AG20443 (cell line): ENCODE results near the gene UBA6.
A peak's percentile ranks its signal among the peaks of the same experiment; 100 is the strongest.
"Not testable (repeated sequence)": the region's sequence is repeated elsewhere in the genome, so short reads cannot be mapped to it uniquely, and the experiment has no call there.

Experiments used
- DNase-seq: peaks from one replicate; pipeline ENCODE4 v3.0.0; 2012; ENCODE audit warnings: low spot score, mixed read lengths

The UBA6 gene

GRCh38 chr4:67713529-67714247 lies 12.7 kb upstream of the UBA6 start:
- no peak for DNase-seq

DNA sequence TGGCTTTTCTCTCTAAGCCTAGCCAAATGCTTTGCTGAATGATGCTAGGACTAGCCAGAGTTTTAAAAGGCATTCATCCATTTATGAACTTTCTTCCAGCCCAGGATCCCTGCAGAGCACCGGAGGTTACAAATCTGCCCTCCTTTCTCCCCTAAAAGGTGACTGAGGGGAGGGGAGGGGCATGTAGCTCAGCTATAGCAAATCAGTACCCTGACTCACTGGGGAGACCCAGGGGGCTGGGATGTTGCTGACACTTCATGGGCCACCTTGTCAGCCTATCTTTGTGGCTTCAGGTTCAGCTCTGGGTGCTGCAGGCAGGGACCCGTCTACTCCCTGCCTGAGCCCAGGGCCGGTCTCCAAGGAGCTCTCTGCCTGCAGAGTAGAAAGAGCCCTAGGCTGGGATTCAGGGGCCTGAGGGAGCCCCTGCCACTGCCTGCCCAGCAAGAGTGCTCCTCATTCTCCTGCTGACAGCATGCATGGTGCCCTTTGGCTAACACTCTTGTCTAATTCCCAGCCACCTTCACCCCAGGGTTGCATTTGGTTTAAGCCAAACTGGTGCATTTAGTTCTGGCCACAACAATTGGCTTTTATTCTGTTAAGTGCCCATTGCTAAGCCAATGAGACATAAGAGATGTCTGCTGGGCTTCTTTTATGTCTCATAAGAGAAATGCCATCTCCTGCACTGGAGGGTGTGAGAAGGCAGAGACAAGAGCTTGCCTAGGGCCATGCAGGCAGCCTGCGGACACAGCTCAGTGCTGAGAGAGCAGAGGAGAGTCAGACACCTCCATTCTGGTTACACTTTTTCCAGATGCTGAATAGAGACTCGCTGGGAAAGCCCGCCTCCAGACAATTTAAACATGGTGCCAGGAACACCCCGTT lies 11.9 kb upstream of the UBA6 start:
- DNase-seq: no peak

DNA sequence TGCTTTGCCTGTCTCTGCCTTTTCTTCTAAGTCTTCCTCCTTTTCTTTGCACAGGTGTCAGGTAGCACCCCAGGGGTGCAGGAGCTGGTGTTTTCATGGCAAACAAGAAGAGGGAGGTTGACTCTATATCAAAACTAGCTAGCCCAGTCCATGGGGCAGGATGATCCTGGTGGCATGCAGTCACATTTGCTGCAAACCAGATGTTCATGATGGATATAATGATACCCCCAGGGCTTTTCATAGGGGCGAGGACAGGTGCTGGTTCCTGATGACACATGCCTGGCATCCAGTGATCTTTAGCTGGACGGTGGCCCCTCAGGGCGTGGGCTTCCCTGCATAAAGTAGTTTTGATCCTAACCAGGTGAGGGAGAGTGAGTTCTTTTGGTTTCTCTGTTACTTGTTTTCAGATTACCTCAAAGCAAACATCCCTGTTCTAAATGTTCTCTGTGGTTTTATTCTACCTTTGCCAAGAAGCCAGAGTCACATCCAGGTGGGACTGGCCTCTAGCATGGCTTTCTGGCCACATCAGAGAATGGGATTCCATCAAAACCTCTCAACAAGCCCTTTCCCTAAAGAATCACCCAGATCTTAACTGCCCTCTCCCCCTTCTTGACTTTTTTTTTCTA lies 11.2 kb upstream of the UBA6 start:
- DNase-seq: no peak

DNA sequence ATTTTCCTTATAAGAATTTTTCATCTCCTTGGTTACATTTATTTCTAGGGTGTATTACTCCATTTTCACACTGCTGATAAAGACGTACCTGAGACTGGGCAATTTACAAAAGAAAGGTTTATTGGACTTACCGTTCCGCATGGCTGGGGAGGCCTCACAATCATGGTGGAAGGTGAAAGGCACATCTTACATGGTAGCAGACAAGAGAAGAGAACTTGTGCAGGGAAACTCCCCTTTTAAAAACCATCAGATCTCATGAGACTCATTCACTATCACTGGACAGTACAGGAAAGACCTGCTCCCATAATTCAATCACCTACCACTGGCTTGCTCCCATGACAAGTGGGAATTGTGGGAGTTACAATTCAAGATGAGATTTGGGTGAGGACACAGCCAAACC lies 5.7 kb upstream of the UBA6 start:
- not testable (repeated sequence) for DNase-seq

DNA sequence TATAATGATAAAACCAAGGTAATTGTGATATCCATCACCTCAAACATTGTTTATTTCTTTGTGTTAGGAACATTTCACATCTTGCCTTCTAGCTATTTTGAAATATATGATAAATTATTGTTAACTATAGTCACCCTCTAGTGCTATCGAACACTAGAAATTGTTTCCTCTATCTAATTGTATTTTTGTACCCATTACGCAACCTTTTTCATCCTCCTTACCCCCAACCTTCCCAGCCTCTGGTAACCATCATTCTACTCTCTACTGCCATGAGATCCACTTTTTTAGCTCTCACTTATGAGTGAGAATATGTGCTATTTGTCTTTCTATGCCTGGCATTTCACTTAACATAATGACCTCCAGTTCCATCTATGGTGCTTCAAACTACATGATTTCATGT lies 3.9 kb upstream of the UBA6 start:
- DNase-seq: no peak

GRCh38 chr4:67702166-67702565 lies 1.2 kb upstream of the UBA6 start:
- DNase-seq: no peak

GRCh38 chr4:67701517-67701850 lies 529 bp upstream of the UBA6 start:
- no peak for DNase-seq

DNA sequence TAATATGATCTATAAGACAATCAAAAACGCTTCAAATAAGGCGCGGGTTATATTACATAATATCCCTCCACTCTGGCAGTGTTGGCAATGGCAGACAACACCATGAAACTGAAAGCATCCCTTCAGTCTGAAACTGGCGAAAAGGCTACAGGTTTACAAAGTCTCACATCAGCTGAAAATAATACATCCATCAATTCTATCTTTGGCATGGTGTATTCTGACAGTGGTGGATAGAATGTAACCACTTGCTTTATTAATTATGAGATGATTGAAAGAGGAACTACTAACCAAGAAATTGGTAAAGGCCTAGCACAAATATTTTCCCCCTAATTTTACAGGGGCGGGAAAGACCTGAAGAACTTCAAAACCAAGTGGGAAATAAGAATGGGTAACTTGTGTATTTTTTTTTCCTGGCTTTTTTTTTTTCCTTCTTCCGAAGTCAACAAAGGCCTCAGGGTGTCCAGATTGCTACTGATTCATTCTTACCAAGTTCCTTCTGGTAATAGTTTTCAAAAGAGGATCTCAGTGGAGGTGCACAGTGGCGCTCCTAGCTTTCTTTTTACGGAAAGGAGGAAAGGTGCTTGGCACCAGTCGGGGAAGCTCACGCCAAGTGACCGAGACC lies 728 bp downstream of the UBA6 start:
- peak; percentile 25 for DNase-seq

DNA sequence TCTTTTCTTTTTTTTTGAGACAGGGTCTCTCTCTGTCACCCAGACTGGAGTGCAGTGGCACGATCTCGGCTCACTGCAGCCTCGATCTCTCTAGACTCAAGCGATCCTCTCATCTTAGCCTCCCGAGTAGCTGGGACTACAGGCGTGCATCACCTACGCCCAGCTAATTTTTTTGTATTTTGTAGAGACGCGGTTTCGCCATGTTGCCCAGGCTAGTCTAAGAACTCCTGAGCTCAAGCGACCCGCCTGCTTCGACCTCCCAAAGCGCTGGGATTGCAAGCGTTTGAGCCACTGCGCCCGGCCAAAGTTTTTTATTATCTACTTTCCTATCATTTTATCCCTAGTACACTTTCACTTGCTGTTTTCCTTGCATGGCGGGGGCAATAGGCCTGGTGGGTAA lies 1.4 kb downstream of the UBA6 start:
- DNase-seq: no peak

- no peak for DNase-seq
Observed at GRCh38 chr4:67697860-67698687, 2.9 kb downstream of the UBA6 start.

GRCh38 chr4:67696061-67696460 lies 4.9 kb downstream of the UBA6 start:
- no peak for DNase-seq

GRCh38 chr4:67694662-67695061 lies 6.3 kb downstream of the UBA6 start:
- DNase-seq: no peak

GRCh38 chr4:67691328-67691727 lies 9.6 kb downstream of the UBA6 start:
- no peak for DNase-seq

DNA sequence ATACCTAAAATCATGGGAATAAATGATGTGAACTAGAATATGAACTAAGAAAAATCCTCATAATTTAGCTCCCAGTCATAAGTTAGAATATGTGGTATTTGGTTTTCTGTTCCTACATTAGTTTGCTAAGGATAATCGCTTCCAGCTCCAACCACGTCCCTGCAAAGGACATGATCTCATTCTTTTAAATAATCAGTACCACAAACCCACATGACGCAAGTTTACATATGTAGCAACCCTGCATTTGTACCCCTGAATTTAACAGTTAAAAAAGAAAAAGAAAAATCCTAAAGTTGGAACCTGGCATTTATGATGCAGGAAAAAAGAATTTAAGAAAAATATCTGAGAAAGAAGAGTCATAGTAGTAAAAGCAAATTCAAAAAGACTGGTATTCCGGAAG lies 13.3 kb downstream of the UBA6 start:
- DNase-seq: no peak

- no peak for DNase-seq
Observed at GRCh38 chr4:67685532-67685859, 15.5 kb downstream of the UBA6 start.

DNA sequence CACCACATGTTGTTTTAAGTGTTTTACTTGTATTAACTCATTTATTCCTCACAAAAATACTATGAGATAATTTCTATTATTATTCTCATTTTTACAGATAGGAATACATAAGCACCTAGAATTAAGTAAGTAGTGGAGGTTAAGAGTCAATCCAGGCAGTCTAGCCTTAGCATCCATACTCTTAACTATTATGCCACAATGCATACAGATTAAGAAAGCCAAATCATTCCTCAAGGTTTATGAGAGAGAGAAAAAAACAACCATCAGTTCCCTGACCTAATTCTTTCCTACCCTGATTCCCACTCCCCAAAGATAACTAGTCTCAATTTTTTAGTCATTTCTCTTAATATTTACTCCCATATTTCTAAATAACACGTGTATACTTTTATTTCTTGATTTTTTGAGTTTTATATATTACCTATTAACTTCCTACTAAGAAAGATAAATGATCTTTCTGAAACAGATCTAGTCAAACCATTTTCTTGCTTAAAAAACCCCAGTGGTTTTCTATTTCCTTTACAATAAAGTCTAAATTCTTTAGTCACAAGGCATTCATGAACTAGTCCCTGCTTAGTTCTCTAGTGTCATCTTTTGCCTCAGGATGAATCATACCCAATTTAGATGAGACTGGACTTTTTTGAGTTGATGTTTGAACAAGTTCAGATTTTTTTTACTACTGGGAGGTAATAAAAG lies 16.0 kb downstream of the UBA6 start:
- peak; percentile 21 for DNase-seq

DNA sequence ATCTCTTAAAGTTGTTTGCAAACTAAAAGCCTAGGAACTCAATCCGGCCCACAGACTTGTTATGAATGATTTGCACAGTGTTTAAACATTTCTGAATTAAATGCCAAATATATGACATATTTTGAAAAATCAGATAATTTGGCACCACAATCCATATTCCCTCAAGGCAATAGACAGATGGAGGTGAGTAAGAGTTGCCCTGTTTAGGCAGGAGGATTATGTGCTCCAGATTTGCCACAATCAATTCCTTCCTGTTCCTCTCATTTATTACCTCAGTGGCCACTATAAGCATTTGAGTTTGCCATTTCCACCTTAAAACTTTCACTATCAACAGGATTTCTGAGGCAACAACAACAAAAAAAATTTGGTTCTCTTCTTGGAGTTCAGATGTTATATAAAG lies 18.7 kb downstream of the UBA6 start:
- no peak for DNase-seq

DNA sequence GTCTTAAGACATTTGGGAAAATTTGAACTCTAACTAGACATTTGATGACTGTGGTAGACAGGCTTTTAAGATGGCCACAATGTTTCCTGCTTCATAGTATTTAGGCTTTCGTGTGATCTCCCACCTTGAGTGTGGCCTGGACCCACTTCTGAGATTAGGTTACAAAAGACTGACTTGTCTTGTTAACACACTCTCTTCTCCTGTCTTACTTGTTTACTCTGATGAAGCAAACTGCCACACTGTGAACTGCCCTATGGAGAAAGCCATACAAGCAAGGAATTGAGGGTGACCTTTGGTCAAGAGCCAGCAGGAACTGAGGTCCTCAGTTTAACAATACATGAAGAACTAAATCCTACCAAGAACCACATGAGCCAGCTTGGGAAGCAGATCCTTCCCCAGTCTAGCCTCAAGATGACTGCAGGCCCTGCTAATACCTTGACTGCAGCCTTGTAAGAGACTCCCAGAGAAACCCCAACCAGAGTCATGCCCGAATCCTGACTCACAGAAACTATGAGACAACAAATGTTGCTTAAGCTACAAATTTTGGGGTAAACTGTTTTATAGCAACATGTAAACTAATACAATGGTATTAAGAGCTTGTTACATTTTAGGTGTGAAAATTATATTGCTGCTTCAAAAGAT lies 20.3 kb downstream of the UBA6 start:
- DNase-seq: peak; percentile 32

DNA sequence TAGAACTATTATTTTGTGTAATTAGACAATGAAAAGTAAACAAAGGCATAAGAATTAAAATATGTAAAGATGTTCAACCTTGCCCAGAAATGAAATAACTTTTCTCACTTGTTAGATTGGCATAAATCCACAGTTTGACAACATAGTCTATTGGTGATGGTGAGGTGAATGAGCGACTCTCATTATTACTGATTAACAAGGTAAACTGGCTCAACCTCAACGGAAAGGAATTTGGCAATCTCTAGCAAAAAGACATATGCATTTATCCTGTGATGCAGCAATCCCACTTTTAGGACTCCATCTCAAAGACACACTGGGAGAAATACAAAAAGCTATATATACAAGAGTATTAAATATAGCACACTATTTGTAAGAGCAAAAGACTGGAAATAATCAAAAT lies 22.3 kb downstream of the UBA6 start:
- DNase-seq: no peak

GRCh38 chr4:67674098-67674497 lies 26.9 kb downstream of the UBA6 start:
- no peak for DNase-seq

DNA sequence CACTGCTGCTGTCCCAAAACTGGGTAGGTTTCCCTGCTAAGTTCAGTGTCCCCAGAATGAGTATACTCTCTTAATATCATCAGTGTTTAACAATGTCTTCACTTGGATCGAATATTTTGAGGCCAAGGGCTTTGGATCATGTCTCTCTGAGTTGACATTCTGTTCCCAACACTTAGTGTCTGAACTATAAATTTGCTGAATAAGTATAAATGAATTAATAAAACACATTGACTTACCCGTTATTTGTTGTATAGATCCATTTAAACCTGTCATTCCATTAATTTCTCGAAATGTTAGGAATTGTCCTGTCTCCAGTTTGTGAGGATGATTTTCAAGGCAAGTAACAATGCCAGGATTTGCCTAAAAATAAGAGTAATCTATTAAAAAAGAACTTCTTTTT lies 32.6 kb downstream of the UBA6 start:
- no peak for DNase-seq
